HCT116 (cell line): Measurements from ENCODE around the gene CAV2. TPM values are rescaled to one million over a fixed set of nuclear protein-coding genes. Genes with fewer than 3 reads are reported as not detected.

Source experiments
- ATAC-seq: fragments of 200-7000 bp; cut with Tn5 transposase; 2 replicates; pipeline ENCODE4 v1.9.1; 2020; ENCODE audit warnings: mild to moderate bottlenecking, moderate library complexity
- BruUV-seq: library from RNA; stranded (reverse); fragments of 400-500 nt; replicated peaks from 2 replicates; lab custom pipeline; 2021; lab: Mats Ljungman, UMichigan
- CTCF ChIA-PET: fragments of 300-600 bp; sonication (Branson Sonifier 250); formaldehyde crosslinking; loops from one replicate; lab custom pipeline; 2021; ENCODE audit warnings: antibody characterized with exemption; lab: Charles Lee
- POLR2A ChIA-PET: fragments of 300-600, 350-600 bp; sonication (Branson Sonifier 250); formaldehyde crosslinking; loops from one replicate; lab custom pipeline; 2021; ENCODE audit warnings: antibody characterized with exemption; lab: Charles Lee
- RAD21 ChIA-PET, 2 experiments: fragments of 300-600 bp; sonication (Branson Sonifier 250); formaldehyde crosslinking; loops; one replicate each; lab custom pipeline; 2023; ENCODE audit warnings: low total read pairs in 2 of 2; ENCODE audit not compliant: uncharacterized antibody in 2 of 2, unreplicated experiment in 2 of 2, low non-redundant PET in 1 of 2; lab: Charles Lee
- DNase-seq: peaks from one replicate; pipeline ENCODE4 v3.0.0-alpha.2; 2010; ENCODE audit warnings: low read depth, low spot score
- H2AFZ ChIP-seq: fragments of 200-600 bp; shearing (Covaris generic), sonication (generic); 2 replicates; pipeline ENCODE4 v1.6.1; 2017; ENCODE audit warnings: low read depth, mixed run types, mixed read lengths, antibody characterized with exemption, low read length; ENCODE audit not compliant: poor library complexity, severe bottlenecking
- H3K27ac ChIP-seq: 2 replicates; pipeline ENCODE4 v1.5.1; 2012; ENCODE audit warnings: low read depth, low read length
- H3K27me3 ChIP-seq: fragments of 200-600 bp; sonication (generic); 2 replicates; pipeline ENCODE4 v1.6.1; 2016; ENCODE audit warnings: mixed run types, low read length, mixed read lengths; ENCODE audit not compliant: insufficient read depth
- H3K36me3 ChIP-seq, 2 experiments: fragments of 200-500 bp in 1 of 2; fragments of 200-600 bp in 1 of 2; sonication (Bioruptor generic) in 1 of 2; sonication (generic) in 1 of 2; 2 replicates each; pipeline versions ENCODE4 v1.5.1 to v1.6.1; 2014 to 2016; ENCODE audit warnings: low read length in 2 of 2, inconsistent platforms in 1 of 2, mixed read lengths in 1 of 2, mixed run types in 1 of 2; ENCODE audit not compliant: insufficient read depth in 2 of 2, control insufficient read depth in 1 of 2
- H3K4me1 ChIP-seq, 2 experiments: fragments of 200-600 bp in 1 of 2; sonication (generic) in 1 of 2; 2 replicates each; pipeline versions ENCODE4 v1.5.1 to v1.6.1; 2012 to 2017; ENCODE audit warnings: low read length in 2 of 2, inconsistent platforms in 1 of 2, mild to moderate bottlenecking in 1 of 2, mixed read lengths in 1 of 2, mixed run types in 1 of 2, moderate library complexity in 1 of 2; ENCODE audit not compliant: insufficient read depth in 2 of 2, control insufficient read depth in 1 of 2
- H3K4me2 ChIP-seq: fragments of 200-600 bp; sonication (generic); 2 replicates; pipeline ENCODE4 v1.6.1; 2017; ENCODE audit warnings: mixed run types, low read length, mixed read lengths
- H3K4me3 ChIP-seq, 2 experiments: fragments of 200-600 bp in 1 of 2; sonication (generic) in 1 of 2; replicated peaks in 1 of 2; 2 replicates each; pipeline ENCODE4 v1.5.1; 2011 to 2016; ENCODE audit warnings: low read length in 2 of 2, control low read depth in 1 of 2, low read depth in 1 of 2, mild to moderate bottlenecking in 1 of 2, mixed read lengths in 1 of 2, mixed run types in 1 of 2
- H3K79me2 ChIP-seq: fragments of 200-600 bp; sonication (generic); 2 replicates; pipeline ENCODE4 v1.6.1; 2017; ENCODE audit warnings: mild to moderate bottlenecking, mixed run types, low read length, moderate library complexity, mixed read lengths; ENCODE audit not compliant: insufficient read depth
- H3K9ac ChIP-seq: fragments of 200-600 bp; sonication (generic); 2 replicates; pipeline ENCODE4 v1.6.1; 2016; ENCODE audit warnings: low read length, mixed read lengths
- H3K9me2 ChIP-seq: fragments of 200-600 bp; sonication (generic), shearing (Covaris generic); 2 replicates; pipeline ENCODE4 v1.6.1; 2017; ENCODE audit warnings: mixed run types, mild to moderate bottlenecking, moderate library complexity; ENCODE audit not compliant: insufficient read depth
- H3K9me3 ChIP-seq, 2 experiments: fragments of 200-500 bp in 1 of 2; fragments of 200-600 bp in 1 of 2; sonication (Bioruptor generic) in 1 of 2; sonication (generic) in 1 of 2; 2 replicates each; pipeline ENCODE4 v1.6.1; 2014 to 2017; ENCODE audit warnings: low read length in 2 of 2, mixed read lengths in 2 of 2, inconsistent platforms in 1 of 2, low read depth in 1 of 2, mild to moderate bottlenecking in 1 of 2, mixed run types in 1 of 2, moderate library complexity in 1 of 2; ENCODE audit not compliant: control insufficient read depth in 1 of 2, insufficient read depth in 1 of 2
- H4K20me1 ChIP-seq: fragments of 200-600 bp; sonication (generic), shearing (Covaris generic); 2 replicates; pipeline ENCODE4 v1.6.1; 2017; ENCODE audit warnings: mixed run types, mild to moderate bottlenecking, moderate library complexity; ENCODE audit not compliant: insufficient read depth
- ATF3 ChIP-seq: IDR thresholded peaks from 2 replicates; pipeline ENCODE4 v1.6.1; 2012
- CBX3 ChIP-seq: IDR thresholded peaks from 2 replicates; pipeline ENCODE4 v1.6.1; 2012; ENCODE audit warnings: low read depth
- EZH2 ChIP-seq: fragments of 200-600 bp; sonication (generic); IDR thresholded peaks from 2 replicates; pipeline ENCODE4 v1.6.1; 2017; ENCODE audit warnings: antibody characterized with exemption, mixed run types
- EZH2phosphoT487 ChIP-seq: fragments of 200-600 bp; IDR thresholded peaks from 2 replicates; pipeline ENCODE4 v1.6.1; 2018; ENCODE audit warnings: antibody characterized with exemption, borderline replicate concordance
- JUND ChIP-seq: IDR thresholded peaks from 2 replicates; pipeline ENCODE4 v1.6.1; 2012
- POLR2A ChIP-seq: IDR thresholded peaks from 2 replicates; pipeline ENCODE4 v1.7.0; 2011; ENCODE audit warnings: borderline replicate concordance; ENCODE audit not compliant: insufficient read depth, insufficient read length; ENCODE audit errors: extremely low read depth
- REST ChIP-seq: IDR thresholded peaks from 2 replicates; pipeline ENCODE4 v1.6.1; 2012; ENCODE audit warnings: low read depth
- SRF ChIP-seq: IDR thresholded peaks from 2 replicates; pipeline ENCODE4 v1.6.1; 2012; ENCODE audit warnings: low read depth
- YY1 ChIP-seq: IDR thresholded peaks from 2 replicates; pipeline ENCODE4 v1.6.1; 2011; ENCODE audit warnings: low read length, low read depth, moderate library complexity, mild to moderate bottlenecking; ENCODE audit not compliant: insufficient replicate concordance; ENCODE audit errors: extremely low read depth
- ZFX ChIP-seq: fragments of 450-650 bp; IDR thresholded peaks from 2 replicates; pipeline ENCODE4 v1.6.1; 2017
- intact Hi-C: fragments of 100-400 bp; cut with micrococcal nuclease; formaldehyde crosslinking; loops from 2 replicates; pipeline ENCODE4 v1.10.0; 2022
- total RNA-seq: library from RNA; stranded (reverse); gene quantifications from one replicate; pipeline ENCODE4 v1.2.1, GENCODE V29; 2021; ENCODE audit not compliant: unreplicated experiment
- TF ChIP-seq, protein P1 (sequence below): IDR thresholded peaks from 2 replicates; pipeline ENCODE4 v1.6.1; 2011; ENCODE audit warnings: mild to moderate bottlenecking, low read length, moderate library complexity; ENCODE audit not compliant: insufficient replicate concordance; ENCODE audit errors: extremely low read depth

CAV2 gene
- total RNA-seq, 1 experiment from 2014 or later: 157 TPM

DNA sequence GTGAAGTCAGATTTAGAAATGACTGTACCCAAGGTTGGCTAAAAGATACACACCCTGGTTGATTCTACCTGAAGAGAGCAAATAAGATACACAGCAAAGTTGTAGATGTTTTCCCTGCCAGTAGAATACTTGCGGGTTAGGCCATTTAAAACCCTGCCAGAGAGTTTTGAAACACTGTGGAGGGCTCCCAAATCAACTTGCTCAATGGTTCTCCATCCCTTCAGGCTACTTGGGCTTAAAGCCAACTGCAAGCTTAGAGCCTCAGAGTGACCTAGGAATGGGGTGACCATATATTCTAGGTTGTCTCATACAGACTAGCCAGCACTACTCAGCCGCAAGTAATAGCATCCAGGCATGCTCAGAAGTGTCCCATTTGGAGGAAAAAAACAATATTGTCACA is 35.3 kb downstream of the CAV2 start:
- H3K9me2 ChIP-seq: no peaks in the 10 kb centered on the region
- no TSS peak for BruUV-seq
- ChIA-PET RAD21 (no interaction called here), POLR2A (no interaction called here), CTCF (no interaction called here)
- H3K4me2 ChIP-seq: no peak overlapping the region
- H3K36me3 ChIP-seq: peaks cover 13 to 76% of the 10 kb centered on the region in 2 experiments
- H3K27me3 ChIP-seq: no peaks in the 10 kb centered on the region
- no peaks in the 10 kb centered on the region for H3K9me3 ChIP-seq
- intact Hi-C loops: no loop called here
- ATAC-seq (no peak), DNase-seq (no peak)
- peaks cover 0 to 16% of the 10 kb centered on the region in 2 experiments; a peak in 2 of 4 replicates for H3K4me1 ChIP-seq
- no peak overlapping the region for H3K27ac ChIP-seq
- no peak overlapping the region for H3K9ac ChIP-seq
- no peak overlapping the region for H2AFZ ChIP-seq
- no peak overlapping the region for H3K4me3 ChIP-seq
- H3K79me2 ChIP-seq: peaks cover 95% of the 10 kb centered on the region
- H4K20me1 ChIP-seq: peaks cover 10% of the 10 kb centered on the region; the same call in 1 of the 2 replicates
- TF ChIP-seq SRF (no peak), YY1 (no peak), EZH2 (no peak), JUND (no peak), CBX3 (no peak), EZH2phosphoT487 (no peak), ZFX (no peak), ATF3 (no peak), POLR2A (no peak), REST (no peak)
- TF ChIP-seq, protein P1, sequence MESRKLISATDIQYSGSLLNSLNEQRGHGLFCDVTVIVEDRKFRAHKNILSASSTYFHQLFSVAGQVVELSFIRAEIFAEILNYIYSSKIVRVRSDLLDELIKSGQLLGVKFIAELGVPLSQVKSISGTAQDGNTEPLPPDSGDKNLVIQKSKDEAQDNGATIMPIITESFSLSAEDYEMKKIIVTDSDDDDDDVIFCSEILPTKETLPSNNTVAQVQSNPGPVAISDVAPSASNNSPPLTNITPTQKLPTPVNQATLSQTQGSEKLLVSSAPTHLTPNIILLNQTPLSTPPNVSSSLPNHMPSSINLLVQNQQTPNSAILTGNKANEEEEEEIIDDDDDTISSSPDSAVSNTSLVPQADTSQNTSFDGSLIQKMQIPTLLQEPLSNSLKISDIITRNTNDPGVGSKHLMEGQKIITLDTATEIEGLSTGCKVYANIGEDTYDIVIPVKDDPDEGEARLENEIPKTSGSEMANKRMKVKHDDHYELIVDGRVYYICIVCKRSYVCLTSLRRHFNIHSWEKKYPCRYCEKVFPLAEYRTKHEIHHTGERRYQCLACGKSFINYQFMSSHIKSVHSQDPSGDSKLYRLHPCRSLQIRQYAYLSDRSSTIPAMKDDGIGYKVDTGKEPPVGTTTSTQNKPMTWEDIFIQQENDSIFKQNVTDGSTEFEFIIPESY: no peak
